G401.6 (cell line): Measurements from ENCODE around the gene SEMA3D.

Source experiments
- FAIRE-seq: peaks from 2 replicates; lab custom pipeline; 2012; peaks lifted over from hg19 to GRCh38; lab: Jason Lieb, UNC

SEMA3D gene

DNA sequence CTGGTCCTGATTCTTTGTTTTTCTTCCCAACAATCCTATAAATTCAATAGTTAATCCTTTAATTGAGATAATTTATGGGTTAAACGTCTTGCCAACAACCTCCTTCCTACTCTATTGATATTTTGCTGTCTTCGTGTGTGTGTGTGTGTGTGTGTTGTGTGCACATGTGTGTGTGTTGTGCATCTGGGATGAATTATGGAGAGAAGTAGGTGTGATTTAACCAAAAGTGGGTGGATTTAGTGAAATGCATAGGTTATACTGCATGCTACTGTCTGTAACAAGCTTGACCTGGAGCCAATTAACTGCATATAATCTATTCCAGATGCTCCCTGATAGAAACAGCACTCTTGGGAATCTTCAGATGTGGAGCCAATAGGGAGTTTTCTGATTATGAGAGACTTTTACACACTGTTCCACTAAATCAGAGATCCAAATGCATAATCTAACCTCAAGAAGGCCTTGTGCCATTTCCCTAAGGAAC, 61.2 kb downstream of the SEMA3D start:
- no peak for FAIRE-seq

DNA sequence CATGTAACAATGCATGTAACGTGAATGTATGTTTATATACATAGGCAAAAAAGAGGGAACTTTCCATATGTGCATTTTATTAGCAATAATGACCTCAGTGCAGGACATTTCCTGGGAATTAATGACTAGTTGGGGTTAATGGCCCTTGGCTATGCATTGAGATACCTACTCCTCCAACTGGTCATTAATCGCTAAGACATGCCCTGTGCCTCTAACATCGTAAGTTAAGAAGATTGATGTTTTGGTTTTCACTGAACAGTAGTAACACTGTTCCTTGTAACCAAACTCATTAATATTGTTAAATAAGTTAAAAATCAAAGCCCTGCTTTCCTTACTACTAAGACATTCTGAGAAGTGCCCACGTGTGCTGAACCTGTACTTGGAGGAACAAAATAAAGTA, 61.7 kb downstream of the SEMA3D start:
- FAIRE-seq, result no peak

DNA sequence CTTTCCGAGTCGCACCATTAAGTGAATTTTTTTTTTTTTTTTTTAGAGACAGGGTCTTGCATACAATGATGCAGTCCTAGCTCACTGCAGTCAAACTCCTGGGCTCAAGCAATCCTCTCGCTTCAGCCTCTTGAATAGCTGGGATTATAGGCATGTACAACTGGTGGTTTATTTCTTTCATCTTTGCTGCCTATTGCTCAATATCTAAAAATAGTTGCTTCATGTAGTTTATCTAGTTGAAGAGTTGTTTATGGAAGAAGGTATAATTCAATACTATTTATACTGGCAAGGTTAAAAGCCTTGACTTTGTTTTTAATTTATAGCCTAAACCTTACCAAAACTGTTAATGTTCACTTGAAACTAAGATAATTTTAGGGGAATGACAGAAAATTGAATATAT, 66.9 kb downstream of the SEMA3D start:
- no peak for FAIRE-seq

DNA sequence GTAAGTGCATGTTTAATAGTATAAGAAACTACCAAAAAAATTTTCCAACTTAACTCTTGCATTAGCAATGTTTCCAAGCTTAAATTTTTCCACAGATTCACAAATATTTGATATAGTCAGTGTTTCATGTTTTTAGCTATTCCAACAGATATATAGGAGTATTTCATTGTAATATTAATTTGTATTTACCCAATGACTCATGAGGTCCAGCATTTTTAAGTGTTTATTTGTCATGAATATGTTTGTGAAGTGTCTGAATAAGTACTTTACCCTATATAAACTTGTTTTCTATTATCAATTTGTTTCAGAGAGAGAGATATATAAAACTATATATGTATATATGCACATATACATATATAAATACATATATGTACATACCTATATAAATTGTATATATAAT, 71.0 kb downstream of the SEMA3D start:
- FAIRE-seq, result no peak

DNA sequence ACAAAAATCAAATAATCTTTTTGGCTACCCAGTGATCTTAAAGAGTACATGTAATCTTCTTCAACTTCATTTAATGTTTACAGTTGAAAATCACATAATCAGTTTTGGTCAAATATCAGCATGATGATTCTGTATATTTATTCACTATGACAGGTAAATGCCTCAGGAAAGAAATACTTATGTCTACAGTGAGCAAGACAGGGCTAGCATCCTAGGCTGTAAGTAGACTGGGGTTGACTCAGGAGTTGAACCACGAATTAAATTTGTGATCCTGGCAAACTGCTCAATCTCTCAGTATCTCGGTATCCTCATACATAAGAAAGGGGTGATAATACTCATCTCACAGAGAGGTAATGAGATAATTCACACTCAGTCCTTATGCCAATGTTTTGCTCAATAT, 71.8 kb downstream of the SEMA3D start:
- FAIRE-seq, result no peak

DNA sequence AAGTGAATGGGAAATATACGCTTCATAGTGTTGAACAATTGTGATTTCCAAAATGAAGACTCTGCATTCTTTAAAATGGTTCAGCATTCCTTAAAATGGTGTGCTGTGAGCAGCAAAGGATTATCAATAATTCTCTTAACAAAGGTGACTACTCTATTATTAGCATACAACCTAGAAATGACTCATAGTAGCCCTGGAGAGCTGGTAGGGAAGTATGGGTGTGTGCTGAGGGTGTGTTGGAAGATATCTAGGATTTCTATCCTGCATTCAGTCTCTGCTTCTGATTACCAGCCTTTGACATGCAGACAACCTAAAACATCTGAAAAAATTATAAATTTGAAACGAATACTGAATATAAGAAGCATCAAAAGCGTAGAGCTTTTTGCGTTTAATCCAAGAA, 72.5 kb downstream of the SEMA3D start:
- FAIRE-seq, result no peak

DNA sequence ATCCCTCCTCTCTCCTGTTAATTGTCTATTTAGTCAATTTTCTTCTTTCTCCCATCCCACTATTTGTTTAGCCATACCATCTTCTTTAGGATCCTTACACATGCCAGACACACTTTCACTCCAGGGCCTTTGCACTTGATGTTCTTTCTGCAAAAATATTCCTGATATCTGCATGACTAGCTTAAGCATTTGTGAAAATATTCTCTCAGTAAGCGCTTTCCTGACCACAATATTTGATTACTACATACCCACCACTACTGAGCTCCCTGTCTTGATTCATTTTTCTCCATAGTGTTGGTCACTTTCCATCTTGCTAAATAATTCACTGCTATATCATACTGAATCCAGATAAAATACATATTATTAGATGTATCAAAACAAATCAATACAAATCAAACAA, 75.1 kb downstream of the SEMA3D start:
- FAIRE-seq, result no peak

DNA sequence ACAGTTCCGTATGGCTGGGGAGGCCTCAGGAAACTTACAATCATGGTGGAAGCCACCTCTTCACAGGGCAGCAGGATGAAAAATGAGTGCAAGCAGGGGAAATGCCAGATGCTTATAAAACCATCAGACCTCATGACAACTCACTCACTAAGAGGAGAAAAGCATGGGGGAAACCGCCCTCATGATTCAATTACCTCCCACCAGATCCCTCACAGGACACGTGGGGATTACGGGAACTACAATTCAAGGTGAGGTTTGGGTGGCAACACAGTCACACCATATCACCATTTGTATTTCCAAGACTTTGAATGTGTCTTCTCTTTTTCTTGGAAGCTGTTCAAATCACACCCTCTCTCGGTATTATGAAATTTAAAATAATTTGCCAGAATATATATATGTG, 80.1 kb downstream of the SEMA3D start:
- no peak for FAIRE-seq

DNA sequence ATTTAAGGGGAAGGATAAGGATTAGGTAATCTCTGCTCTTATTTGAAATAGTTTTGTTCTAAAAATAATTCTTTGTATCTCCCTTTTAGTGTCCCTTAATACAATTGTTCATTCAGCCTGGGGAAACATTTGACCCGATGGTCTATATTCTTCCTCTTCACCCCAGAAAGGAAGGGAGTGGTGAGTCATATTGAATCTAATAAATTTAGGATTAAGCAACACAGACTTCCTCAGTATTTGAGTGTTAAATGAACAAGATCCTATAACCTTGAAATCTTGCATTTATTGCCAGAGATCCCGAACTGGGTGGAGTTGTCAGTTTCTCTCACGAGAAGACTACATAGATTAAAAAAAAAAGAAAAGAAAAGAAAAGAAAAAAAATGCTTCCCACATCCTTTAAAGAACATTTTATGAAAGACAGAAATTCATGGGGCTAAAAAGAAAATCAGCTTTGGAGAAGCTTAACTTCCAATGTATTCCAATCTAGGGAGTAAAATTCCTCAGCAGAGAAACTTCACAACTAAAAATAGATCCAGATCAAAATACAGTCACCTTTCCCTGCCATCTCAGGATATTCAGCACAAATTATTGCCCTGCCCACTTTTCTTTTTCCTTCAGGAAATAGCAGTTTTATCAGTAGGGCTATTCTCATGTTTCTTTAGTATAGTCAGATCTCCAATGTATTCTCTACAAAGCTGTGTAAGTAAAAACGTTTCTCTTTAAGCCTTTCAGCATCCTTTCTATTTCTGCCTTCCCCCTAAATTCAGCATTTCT, 82.2 kb downstream of the SEMA3D start:
- FAIRE-seq, result no peak

DNA sequence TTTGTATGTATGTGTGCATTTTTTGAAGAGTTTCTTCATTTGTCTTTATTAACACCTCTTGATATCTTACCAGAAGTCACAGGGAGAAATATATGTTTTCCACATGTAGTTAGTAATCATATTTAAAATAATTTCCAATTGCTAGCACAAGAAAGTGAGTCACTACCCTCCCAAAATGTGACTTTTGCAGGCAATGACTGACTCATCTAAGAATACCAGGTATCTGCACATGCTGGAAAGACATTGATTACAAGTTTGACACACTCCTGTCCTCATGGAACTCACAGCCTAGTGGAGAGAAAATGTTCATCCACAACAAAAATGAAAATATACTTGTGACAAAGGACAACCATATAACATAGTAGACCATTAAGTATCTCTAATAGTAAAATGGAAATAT, 82.9 kb downstream of the SEMA3D start:
- FAIRE-seq, result no peak

DNA sequence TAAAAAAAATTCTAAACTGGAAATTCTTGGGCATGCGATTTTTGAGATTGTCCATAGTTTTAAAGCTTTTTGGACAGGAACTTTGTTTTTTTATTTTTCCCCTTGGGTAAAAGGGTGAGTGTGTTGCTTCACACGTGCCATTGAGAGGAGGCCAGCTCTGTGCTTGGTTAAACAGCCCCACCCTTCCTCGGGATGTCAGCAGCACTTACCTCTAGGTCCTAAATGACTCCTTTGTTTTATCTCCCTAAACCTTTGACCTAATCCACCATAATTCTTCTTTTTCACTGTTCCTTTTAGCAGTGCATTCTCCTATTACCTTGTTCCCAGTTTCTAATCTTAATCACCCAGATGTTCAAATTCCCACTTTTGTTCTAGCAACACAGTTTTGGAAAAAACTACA, 83.5 kb downstream of the SEMA3D start:
- FAIRE-seq, result no peak

DNA sequence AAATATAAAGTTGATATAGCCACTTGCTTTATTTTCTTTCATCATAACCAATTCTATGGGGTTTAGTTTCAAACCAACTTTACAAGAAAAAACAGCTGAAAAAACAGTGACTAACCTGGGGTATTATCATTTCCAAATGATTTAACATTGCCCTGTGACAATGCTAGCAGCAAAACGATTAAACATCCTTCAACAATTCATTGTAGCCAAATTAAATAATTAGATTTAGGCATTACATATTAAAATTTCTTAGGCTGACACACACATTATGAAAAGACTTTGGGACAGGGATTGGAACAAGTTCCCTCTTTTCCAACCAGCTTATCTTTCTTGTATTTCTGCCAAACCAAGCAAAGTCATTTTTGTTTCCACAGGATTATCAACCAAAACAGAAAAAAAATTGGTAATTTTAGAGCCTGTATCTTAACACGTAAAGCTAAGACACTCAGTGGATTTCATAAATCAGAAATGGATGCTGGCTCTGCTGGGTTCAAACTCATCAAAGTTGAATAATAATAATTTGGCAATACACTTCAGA, 84.0 kb downstream of the SEMA3D start:
- no peak for FAIRE-seq

DNA sequence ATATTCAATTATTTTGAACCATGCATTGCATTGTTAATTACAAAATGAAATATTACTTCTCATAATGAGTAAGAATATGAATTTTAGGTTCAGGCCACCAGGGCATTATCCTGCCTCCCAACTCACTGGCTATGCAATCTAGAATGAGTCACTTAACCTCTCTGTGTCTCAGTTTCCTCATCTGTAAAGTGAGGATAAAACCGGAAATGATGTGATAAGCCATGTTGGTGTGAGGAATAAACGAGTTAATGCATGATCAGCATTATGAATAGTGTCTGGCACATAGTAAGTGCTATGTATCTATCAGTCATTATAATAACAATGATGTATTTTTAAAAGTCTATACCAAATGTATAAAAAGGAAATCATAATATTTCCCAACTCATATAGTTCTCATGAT, 85.5 kb downstream of the SEMA3D start:
- no peak for FAIRE-seq

DNA sequence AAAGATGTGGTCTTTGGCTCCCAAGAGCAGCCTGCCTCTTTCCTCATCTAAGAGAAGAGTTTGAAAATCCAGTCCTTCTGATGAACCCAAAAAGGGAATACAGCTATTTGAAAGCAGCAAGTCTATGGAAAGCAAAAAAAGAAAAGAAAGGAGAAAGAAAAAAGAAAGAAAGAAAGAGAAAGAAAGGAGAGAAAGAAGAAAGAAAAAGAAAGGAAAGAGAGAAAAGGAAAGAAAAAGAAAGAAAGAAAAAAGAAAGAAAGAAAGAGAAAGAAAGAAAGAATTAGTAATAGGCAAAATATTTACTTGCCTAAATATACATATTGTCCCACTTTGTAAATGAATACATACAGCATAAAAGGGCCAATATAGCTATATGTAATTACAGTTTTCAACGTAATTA, 89.0 kb downstream of the SEMA3D start:
- no peak for FAIRE-seq

DNA sequence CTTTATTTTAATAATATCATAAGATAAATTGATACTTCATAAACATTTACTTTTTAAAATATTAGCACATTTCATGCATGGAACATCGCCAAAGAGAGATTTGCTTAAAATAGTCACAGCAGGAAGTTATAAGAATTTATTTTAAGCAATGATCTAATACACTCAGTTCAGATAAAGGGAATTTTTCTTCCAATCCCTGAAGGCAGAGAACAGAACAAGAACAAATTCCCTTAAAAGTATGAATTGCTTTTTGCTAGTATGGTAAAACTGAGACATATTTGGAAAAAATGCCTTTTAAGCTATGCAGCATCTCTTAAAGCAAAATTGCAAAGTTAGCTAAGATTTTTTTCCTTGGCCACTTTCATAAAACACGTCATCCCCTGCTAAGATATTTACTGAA, 91.0 kb downstream of the SEMA3D start:
- no peak for FAIRE-seq

DNA sequence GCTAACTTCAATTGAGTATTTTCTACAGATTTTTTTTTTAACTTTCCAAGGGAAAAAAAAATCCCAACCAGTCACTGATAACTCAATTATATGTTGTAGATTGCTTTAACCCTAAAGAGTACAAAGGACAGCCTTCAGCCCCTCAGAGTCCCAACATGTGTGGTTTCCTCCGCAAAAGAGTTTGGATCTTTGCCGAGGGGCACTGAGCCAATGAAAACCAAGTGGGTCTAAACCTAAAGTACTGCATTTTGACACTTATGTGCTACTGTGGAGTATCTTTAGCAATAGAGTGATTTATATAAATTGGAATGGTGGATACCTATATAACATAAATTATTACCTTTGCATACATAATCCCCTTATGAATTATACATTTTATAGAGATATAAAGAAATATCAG, 91.5 kb downstream of the SEMA3D start:
- FAIRE-seq, result no peak

DNA sequence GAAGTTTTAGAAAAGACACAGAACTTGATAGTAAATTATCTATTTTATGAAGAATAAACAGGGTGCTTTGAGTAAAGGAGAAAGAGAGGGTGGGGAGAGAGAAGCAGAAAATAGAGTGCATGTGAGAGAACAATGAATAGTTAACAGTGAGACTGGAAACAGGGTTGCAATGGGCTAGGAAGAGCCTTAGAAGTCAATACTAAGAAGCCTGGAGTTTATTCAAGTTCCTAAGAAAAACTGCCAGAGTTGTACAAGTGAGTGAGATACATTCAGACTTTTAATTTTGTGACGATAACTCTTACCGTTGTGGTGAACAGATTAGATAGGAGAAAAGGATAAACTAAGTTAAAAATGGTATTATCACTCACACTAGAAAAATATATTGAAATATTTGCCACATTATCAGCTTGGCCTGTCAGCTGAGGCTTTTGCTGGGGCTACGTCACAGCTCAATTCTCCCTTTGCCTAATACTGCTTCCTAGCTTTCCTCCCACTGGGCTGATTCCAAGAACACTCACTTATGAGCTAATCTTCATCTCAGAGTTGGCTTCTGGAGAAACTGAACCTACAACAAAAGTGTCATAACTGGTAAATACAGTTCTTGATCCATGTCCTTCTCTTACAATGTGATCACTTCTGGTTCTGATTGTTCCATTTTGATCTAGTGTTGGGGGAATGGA, 92.7 kb downstream of the SEMA3D start:
- FAIRE-seq, result no peak

DNA sequence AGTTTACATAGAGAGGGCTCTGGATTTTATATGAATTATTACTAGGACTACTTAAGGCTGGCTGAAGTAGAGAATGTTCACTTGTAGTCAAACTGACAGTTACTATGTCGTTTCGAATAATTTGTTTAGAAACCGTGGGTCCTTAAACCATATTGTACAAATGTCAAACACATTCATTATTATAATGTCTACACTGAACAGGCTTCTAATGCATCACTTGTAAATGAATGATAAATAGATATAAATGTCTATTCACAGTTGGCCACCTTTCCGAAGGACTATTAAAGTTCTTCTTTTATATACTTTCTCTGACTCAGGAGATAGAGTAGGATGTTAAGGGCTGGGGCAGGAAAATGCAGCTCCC, 95.3 kb downstream of the SEMA3D start:
- no peak for FAIRE-seq

DNA sequence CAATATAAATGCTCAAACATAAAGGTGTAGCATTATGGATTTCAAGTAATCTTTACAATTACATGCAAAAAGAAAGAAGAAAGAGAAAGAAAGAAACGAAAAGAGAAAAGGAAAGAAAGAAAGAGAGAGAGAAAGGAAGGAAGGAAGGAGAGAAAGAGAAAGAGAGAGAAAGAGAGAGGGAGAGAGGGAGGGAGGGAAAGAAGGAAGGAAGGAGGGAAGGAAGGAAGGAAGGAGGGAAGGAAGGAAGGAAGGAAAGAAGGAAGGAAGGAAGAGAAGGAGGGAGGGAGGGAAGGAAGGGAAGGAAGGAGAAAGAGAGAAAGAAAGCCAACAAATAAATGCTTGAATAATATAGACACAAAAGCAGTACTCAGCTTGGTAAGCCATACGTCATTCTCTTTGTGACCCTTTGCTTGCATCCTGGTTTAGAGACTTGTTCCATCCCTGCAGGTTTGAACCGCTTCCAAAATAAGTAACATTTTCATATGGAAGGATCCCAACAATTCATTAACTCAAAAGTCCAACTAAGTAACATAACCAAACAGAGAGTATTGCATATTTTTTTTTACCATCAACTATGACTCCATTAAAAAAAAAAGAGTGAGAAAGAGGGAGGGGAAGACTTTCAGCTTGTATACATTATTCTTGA, 95.8 kb downstream of the SEMA3D start:
- FAIRE-seq, result no peak

DNA sequence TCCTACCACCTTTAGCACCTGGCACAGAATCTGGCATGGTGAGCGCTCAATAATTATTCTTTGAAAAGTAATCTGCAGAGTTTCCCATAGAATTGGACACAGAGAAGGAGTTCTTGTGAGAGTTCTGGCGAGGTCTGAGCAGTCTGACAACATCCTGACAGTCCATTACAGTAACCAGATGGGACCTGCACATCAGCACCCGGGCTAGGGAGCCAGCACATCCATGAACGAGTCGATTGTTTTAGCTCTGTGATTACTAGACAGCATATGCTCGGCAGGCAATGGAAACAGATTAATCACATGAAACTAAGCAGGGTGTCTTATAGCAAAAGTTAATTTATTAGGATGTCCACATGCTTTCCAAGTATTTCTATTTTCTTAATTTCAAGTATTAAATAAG, 96.7 kb downstream of the SEMA3D start:
- FAIRE-seq, result no peak

DNA sequence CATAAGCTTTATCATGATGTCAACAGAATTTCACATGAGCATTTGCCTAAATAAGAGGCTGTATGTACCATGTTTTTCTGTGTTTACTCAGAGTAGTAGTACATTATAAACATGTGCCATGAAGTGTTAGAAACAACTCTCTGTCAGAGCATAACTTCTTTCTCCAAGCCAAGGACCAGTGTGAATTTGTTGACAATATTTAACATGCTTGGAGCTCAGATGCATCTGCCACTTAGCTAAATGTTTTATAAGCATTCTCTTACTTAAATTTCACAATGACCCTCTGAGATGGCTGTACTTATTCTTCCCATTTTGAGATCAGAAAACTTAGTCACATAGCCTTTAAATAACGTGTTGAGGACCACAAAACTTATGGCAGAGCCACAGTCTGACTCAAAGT, 105.0 kb downstream of the SEMA3D start:
- FAIRE-seq, result no peak

DNA sequence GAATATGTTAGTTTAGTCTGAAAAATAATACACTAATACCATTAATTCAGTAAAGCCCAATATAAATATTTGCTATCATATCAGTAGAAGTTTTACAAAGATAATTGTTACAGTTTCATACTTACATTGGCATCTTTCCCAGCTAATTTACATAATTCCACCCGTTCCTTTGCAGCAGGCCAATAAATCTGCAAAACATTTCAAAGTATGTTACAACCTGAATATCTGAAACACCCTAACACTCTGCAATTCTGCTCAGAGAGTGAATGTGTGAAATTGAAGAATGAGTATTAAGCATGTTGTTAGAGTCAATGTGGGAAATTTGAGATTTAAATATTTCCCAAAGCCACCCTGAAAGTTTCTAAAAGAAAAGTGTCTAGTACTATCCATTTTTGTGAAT, 105.5 kb downstream of the SEMA3D start:
- no peak for FAIRE-seq

DNA sequence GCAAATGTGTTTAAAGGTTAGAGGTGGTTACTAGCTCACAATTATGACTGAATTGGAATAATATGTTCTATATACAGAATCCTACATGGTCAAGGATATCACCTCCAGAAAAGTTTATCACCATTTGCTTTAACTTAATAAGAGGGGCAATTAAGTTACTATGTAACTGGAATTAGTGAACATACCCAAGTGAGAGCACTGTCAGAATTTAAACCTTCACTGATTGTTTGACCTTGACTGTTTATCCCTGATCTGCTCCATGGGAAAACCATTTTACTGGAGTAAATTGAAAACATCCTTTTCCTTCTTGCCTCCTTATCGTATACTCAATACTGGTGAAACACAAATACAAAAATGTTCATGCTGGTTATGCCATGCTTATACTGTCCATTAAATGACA, 107.4 kb downstream of the SEMA3D start:
- FAIRE-seq, result no peak
